ENCODE data around the gene A4GNT.
"Not testable (repeated sequence)": the region's sequence is repeated elsewhere in the genome, so short reads cannot be mapped to it uniquely, and the experiment has no call there.

A4GNT gene

DNA sequence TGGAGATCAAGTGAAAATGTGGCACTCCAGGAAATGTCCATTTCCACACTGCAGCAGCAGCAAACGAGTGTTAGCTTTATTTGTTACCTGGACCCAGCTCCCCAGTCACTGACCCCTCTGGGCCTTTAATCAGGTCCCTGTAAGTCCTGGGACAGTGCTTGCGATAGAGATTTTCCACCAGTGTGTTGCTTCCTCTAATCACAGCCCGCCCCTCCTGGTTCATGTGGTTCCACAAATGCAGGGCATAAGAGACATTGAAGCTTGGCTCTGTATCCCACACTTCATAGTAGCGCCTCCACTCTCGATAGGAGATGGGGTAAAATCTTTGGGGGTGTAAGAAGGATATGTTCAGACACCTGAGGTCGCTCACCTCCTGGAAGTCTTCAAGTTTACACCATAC is 8.0 kb downstream of the A4GNT start:
- FAIRE-seq (no peak), DNase-seq (ENCODE audit: insufficient read length, low spot score) (no peak)

DNA sequence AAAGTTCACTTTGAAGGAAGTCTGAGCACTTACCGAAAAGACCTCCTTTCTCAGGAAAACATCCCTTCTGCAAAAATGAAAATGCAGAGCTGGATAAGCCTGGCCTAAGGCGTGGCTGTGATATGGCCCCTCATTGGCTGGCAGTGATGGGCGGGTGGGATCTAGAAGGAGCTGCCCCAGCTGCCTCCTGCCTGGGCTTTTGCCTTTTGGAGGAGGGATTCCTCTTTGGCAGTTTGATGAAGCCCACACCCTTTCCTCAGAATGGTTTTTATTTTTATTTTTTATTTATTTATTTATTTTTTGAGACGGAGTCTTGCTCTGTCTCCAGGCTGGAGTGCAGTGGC is 12.8 kb downstream of the A4GNT start:
- FAIRE-seq: no peak

DNA sequence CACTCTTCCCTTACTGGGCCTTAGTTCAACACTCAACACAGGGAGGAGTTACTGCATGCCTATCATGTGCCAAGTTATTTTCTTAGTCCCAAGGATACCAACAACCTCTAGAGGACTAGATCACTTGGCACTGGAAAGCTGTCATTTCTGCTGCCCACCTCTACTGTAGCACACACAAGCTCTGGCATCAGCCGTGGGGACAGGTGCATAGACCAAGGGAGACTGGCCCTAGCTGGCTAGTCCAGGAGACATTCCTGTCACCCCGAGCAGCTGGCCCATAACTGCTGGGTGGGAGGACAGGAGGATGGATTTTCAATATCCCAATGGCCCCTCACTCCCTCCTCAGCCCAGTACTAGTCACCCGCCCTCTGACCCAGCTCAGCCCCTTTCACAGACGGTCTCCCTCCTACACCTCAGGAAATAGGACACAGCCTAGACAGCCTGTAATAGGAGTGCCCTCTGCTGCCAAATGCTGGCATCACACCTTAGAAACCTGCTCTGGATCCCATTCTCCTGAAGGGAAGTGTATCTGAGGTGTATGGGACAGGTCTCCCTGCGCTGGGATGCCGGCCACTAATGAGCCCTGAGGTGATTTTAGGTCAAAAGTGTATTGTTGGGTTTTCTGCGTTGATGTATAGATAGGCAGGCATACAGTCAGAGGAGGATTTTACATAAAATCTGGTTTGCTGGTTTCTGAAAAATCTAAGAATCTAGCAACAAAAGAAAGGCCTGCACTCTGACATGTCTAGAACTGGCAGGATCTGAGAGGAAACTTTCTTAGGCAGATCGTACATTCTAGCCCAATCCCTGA is 13.4 kb downstream of the A4GNT start:
- DNase-seq (ENCODE audit: insufficient read length, low spot score) (peak; percentile 70), FAIRE-seq (peak; percentile 72)

More for the DNA sequence above, 12.8 kb downstream of the A4GNT start:
- DNase-seq (ENCODE audit: insufficient read length, low spot score): no peak

DNA sequence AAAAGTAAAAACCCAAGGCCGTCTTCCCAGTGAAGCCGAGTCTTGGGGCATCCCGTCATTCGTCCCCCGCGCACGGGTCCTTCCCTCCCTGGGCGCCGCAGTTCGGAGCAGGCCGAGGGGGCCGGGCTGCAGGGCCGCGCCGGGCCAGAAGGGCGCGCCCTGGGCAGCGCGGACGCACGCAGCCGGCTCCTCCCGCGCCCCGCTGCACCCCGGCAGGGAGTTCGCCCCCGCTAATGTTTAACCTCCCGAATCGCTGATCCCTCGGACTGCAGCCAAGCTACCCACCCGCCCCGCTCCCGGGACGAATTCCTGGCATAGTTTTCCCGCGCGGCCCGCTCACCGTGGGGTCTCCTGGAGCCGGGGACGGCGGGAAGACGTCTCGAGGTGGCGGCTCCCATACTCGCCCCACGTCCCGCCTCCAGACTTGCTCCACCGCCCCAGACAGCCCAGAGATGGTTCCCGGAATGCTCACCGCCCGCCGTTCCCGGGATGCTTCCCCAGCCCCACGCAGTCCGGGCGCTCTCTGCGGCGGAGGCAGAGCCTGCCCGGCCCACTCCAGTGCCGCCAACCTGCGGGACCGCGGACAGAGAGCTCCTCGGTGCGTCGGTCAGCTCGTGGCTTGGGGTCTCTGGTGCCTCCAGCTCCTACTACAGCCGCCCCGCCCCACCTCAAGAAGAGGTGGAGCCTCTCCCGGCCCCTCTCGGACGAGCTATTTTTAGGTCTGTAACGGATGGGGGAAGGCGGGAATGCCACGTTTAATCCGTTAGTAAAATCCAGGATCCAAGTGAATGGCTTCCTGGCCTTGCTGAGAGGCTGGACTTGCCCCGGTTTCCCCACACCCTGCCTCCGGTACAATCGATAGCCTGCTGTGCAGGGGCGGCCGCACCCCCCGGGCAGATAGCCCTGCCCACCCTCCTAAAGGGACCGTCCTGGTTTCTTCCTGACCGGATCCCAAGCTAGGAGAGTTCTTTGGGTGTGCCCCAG is 16.9 kb downstream of the A4GNT start, which contains the start of gene DZIP1L:
DZIP1L (minus strand) TSS at position 621 of the 984 bp plus-strand sequence. CDS start 11,637 bp downstream, outside the sequence.
- FAIRE-seq (peak; percentile 60), DNase-seq (ENCODE audit: insufficient read length, low spot score) (peak; percentile 73)

DNA sequence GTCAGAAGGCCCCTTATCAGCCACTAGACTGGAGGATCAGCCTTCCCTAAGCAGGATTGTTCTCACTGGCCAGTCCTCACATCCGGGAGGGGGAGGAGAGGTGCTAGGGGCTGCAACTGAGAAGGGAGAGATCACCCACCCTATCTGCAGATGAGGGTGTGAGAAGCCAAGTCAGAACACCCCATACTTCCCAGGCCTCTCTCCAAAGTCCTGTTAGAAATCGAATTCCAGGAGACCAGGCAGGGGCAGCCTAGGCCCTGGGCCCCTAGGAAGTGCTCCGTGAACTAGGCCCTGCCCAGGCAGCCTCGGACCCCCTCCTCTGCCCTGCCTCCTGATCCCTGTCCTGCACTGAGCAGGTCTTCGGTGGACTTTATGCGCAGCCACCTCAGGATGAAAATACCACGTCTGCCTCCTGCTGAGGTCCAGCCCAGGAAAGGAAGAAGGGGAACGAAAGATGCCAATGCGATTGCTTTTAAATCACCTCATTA is 17.7 kb downstream of the A4GNT start:
- peak; percentile 49 for FAIRE-seq

DNA sequence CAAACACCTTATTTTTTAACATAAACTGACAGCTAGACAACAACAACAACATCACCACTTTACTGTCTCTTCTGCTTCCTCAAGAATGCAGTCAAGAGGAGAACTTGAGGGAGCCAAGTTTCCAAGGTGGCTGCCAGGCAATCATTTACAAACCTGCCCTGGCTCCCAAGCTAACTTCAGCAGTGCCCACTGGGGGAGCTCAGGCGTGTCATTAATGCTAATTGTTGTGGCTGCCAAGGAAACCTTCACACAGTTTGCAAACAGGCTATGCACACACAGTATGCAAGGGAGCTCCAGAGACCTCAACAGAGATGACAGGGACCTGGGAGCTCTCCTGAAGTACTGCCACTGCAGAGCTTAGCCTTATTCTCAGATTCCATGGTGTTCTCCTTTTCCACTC is 18.9 kb downstream of the A4GNT start:
- DNase-seq (ENCODE audit: insufficient read length, low spot score) (no peak), FAIRE-seq (no peak)

More for the DNA sequence above, 17.7 kb downstream of the A4GNT start:
- DNase-seq (ENCODE audit: insufficient read length, low spot score): peak; percentile 48

DNA sequence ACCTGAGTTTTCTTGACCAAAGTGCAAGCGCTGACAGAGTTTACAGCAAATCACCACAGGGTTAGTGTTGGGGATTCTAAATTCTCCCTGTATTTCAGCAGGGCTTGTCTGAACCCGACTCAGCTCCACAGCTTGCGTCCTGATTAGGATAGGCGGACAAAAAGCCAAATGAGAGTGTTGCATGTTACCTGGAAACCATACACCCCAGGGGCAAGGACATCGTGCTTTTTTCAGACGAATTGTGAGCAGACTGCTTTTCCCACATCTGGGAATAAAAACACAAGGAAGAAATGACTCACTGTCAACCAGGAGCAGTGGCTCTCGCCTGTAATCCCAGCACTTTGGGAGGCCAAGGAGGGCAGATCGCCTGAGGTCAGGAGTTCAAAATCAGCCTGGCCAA is 19.8 kb downstream of the A4GNT start:
- DNase-seq (ENCODE audit: insufficient read length, low spot score) (no peak), FAIRE-seq (no peak)

DNA sequence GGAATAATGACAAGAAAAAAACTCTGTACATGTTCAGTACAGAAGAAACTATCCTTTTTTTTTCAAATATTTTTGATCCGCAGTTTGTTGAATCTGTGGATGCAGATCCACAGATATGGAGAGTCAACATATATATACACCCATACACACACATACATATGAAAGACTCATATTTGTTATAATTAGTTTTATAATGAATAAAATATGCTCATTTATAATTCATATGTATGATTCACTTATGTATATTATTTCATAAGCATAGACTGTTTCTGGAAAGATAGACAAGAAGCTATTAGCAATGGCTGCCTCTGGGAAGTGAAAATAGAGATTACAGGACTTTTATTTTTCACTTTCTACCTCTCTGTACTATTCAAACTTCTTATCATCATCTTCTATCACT is 26.6 kb downstream of the A4GNT start:
- FAIRE-seq (no peak), DNase-seq (ENCODE audit: insufficient read length, low spot score) (no peak)

DNA sequence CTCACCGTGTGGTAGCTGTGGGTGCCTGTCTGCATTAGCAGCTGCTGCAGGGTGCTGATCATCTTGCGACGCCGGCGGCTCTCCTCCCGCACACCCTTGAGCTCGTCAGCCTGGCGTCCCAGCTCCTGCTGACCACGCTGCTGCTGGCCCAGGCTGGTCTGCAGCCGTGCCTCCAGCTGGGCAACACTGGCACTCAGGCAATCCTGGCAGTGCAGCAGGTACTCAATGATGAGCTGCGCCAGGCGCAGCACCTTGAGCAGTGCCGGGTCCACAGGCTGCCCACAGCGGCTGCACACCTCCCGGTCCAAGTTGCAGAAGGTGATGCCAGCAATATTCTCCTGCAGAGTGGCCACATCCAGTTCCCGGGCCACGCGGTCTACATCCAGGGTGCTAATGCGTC is 28.7 kb downstream of the A4GNT start:
- no peak for FAIRE-seq
- no peak for DNase-seq (ENCODE audit: insufficient read length, low spot score)

DNA sequence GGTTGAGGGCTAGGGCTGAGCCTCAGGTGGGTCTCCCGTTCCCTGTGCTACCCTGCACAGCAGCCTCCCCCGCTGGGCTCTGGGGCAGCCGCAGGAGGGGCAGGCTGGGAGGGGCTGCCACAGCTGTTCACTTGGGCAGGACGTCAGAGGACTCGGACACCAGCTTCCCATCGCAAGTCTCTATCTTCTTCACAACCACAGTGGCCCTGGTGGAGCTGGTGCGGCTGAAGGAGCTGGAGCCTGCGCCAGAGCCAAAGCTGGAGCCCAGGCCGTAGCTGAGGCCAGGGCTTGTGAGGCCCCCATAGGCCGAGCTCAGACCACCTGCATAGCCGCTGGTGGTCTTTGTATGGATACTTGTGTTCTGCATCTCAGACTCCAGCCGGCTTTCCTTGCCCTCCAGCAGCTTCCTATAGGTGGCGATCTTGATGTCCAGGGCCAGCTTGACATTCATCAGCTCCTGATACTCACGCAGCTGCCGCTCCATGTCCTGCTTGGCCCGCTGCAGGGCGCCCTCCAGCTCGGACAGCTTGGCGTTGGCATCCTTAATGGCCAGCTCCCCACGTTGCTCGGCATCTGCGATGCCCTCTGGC is 30.7 kb downstream of the A4GNT start:
- not testable (repeated sequence) for DNase-seq (ENCODE audit: insufficient read length, low spot score); FAIRE-seq

DNA sequence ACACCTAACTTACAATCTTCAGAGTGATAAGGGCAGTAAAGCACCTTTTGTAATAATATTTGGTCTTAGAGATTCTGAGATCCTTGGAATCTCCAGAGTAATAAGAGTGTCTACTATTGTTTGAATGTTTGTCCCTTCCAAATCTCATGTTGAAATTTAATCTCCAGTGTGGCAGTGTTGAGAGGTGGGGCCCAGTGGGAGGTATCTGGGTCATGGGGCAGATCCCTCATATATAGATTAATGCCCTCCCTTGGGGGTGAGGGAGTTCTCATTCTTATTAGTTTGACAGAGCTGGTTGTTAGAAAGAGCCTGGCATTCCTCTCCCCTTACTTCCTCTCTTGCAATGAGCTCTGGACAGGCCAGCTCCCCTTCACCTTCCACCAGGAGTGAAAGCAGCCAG is 32.8 kb downstream of the A4GNT start:
- no peak for DNase-seq (ENCODE audit: insufficient read length, low spot score)
- no peak for FAIRE-seq

DNA sequence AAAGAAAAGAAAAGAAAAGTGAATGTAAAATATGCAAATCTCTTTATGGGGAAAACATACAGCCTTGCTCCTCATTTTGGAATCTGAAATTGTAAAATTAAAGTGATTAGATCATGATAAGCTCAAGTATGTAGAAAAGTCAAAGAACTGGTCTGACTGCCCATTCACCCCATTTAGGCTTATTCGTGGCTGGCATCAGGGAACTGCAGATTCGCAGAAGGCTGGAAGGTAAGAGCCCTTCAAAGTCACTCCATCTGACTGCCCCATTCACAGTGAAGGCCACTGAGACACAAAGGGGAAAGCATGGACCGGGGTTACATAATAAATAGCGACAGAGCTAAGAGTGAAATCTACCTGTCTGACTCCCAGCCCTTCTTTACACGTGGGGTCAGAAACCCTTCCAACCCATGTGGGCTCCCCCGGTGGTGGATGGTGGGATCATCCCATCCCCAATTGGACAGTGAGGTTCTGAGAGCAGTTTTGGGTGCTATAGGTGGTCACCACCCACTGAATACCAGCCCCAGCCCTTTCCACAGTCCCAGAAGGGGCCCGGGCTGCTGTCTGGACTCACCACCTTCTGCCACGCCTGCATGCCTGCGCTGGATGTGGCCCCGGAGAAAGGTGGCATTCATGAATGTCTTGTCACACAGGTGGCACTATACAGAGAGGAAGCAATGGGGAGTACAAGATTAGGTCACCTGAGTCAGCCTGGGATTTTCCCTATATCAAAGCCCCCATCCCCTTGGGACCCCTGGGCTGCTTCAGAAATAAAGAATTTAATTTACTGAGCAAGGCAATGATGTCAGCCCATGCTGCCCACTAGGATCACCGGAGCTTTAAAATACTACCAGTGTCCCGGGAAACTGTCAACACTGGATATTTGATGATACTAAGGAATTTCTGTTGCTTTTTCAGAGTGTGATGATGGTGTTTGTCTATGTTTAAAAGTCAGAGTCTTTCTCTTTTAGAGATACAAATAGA is 34.7 kb downstream of the A4GNT start:
- FAIRE-seq (no peak), DNase-seq (ENCODE audit: insufficient read length, low spot score) (no peak)

DNA sequence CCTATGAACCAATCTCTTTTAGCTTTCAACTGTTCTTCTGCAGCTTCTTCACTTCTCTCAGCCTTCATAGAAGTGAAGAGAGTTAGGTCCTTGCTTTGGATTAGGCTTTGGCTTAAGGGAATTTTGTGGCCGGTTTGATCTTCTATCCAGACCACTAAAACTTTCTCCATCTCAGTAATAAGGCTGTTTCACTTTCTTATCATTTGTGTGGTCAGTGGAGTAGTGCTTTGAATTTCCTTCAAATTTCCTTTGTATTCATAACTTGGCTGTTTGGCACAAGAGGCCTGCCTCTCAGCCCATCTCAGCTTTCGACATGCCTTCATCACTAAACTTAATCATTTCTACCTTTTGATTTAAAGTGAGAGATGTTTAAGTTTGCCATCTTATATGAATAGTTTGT is 38.5 kb downstream of the A4GNT start:
- FAIRE-seq (no peak), DNase-seq (ENCODE audit: insufficient read length, low spot score) (no peak)

DNA sequence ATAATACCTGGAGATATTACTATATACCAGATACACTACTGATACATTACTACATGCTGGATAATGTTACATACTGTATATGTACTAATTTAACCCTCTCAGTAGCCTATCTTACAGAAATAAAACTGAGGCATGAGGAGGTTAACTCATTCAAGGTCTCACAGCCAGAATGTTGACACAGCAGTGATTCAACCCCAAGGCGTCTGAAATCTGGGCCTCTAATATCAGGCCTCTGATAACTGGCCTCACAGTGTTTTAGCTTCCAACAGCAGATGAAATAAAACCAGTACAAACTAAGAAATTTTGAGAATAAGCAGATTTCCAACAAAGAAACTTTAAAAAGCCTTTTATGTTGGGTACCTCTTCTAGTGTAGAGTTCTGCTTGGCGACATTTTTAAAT is 40.2 kb downstream of the A4GNT start:
- FAIRE-seq (no peak), DNase-seq (ENCODE audit: insufficient read length, low spot score) (no peak)

DNA sequence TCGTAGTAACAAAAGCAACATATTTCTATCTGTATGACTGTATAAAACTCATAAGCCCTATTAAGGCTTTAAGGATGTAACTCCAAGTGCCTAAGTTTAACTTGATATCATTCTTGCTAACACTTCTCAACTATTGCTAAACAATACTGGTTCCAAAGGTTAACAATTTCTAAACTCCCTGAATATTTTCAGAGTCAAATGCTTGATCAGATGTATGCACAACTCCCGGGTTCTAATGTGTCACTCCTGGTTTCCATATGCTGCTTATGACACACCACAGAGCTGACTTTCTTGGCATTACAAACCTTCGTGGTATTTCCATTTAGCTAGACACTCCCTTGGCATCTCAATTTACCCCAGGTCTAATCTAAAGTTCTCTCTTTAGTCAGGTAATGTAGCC is 43.1 kb downstream of the A4GNT start:
- no peak for FAIRE-seq
- no peak for DNase-seq (ENCODE audit: insufficient read length, low spot score)

DNA sequence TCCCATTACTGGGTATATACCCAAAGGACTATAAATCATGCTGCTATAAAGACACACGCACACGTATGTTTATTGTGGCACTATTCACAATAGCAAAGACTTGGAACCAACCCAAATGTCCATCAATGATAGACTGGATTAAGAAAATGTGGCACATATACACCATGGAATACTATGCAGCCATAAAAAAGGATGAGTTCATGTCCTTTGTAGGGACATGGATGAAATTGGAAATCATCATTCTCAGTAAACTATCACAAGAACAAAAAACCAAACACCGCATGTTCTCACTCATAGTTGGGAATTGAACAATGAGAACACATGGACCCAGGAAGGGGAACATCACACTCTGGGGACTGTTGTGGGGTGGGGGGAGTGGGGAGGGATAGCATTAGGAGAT is 46.4 kb downstream of the A4GNT start:
- not testable (repeated sequence) for DNase-seq (ENCODE audit: insufficient read length, low spot score); FAIRE-seq

DNA sequence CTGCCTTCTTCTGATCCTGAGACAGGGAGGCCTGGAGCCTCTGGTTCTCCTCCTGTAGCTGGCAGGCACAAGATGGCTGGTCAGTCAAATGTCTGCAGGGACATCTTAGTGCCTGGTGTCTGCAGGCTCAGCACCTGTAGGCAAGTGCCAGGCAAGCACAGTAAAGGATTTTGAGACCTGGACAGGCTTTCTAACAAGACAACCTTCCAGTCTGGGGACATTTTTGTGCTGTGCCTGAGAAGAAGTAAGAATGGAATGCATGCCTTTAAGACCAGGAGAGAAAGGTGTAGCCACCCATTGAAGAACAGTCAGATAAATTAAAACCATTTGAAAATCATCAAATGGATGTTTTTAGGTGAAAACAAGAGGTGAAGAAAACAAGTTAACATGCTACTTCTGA is 48.0 kb downstream of the A4GNT start:
- DNase-seq (ENCODE audit: insufficient read length, low spot score) (no peak), FAIRE-seq (no peak)

DNA sequence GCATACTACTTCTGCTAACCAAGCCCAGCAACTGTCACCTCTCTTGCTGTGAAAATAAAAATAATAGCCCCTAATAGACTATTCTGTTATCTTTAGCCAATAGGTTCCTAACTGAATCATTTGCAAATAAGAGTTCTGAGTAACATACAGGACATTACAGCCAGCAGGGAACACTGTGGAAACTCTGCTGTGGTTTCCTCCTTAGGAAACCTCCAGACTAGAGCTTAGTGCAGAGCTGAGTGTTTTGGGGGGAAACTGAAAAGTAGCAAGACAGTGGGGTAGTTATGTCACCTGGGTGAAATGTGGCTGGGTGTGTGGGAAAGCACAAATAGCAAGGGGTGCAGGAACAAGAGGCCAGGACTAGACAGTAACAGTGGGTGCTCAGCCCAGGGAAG is 49.2 kb downstream of the A4GNT start:
- FAIRE-seq: no peak
- no peak for DNase-seq (ENCODE audit: insufficient read length, low spot score)

DNA sequence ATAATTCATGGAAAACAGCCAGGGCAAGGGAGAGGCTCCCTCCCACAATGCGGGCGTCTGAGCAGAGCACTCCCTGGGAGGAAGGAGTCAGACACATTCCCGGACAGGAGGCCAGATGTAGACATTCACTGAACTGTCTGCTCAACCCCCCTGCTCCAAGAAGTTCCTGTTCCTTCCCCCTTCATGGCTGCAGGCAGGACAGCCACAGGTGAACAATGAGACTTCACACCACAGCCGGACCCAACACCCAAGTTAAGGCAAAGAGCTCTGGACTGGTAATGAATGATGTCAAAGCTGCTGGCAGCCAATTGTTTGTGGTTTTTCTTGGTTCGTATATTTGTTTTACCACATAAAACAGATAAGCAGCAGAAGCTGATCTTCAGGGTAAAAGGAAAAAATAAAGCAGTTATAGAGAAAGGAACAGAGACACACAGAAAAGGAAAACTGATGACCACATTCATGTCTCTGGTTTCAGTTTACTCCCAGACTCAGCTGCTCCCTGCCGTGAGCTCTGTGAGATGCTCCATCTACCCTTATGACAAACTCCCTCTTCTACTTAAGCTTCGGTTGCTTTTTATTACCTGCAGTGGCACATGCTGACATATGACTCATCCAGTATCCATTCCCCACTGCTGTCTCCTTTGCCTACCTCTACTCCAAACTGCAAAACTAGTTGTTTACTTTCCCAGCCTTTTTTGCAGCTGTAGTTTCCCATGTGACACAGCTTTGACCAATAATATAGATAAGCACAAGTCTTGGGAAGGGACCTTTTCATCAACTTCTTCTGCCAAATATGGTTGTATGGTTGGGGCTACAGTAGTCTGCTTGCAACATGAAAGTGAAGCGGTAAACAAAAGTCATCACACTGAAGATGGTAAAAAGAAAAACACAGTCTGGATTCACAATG is 49.9 kb downstream of the A4GNT start:
- DNase-seq (ENCODE audit: insufficient read length, low spot score) (peak; percentile 40), FAIRE-seq (peak; percentile 76)

Measured in HTR-8/SVneo (cell line).